Sigmoid colon (tissue), 7 donors: ENCODE results near the gene MEF2D. TPM values are rescaled to one million over a fixed set of nuclear protein-coding genes. Genes with fewer than 3 reads are reported as not detected.

Experiments used
- DNase-seq: peaks from one replicate; pipeline ENCODE4 v3.0.0-alpha.2; 2019
- H3K27ac ChIP-seq, 4 donors: fragments of 200-600 bp; sonication (generic); one replicate each; pipeline ENCODE4 v1.5.1; 2016 to 2019; ENCODE audit warnings: mild to moderate bottlenecking in 1 of 4
- H3K27me3 ChIP-seq, 3 donors: fragments of 200-600 bp; sonication (generic); one replicate each; pipeline ENCODE4 v1.5.1; 2019; ENCODE audit warnings: mild to moderate bottlenecking in 1 of 3
- H3K36me3 ChIP-seq, 4 donors: fragments of 200-600 bp; sonication (generic); one replicate each; pipeline ENCODE4 v1.5.1; 2016 to 2019
- H3K4me1 ChIP-seq, 4 donors: fragments of 200-600 bp; sonication (generic); one replicate each; pipeline ENCODE4 v1.5.1; 2017 to 2019
- H3K4me3 ChIP-seq, 4 donors: fragments of 200-600 bp; sonication (generic); one replicate each; pipeline ENCODE4 v1.5.1; 2017 to 2019; ENCODE audit warnings: mild to moderate bottlenecking in 2 of 4, moderate library complexity in 1 of 4
- H3K9me3 ChIP-seq, 4 donors: fragments of 200-600 bp in 3 of 4; sonication (generic) in 3 of 4; one replicate each; pipeline versions ENCODE4 v1.5.1 to v1.6.1; 2013 to 2019
- EP300 ChIP-seq, 4 donors: sonication (generic); formaldehyde crosslinking; IDR thresholded peaks; one replicate each; pipeline ENCODE4 v1.6.1; 2017; ENCODE audit warnings: antibody characterized with exemption in 4 of 4
- POLR2A ChIP-seq, 2 donors: fragments of 450-650 bp; IDR thresholded peaks; one replicate each; pipeline ENCODE4 v1.6.1; 2016; ENCODE audit warnings: antibody characterized with exemption in 2 of 2, mild to moderate bottlenecking in 2 of 2, moderate library complexity in 2 of 2
- POLR2AphosphoS5 ChIP-seq, 4 donors: sonication (generic); formaldehyde crosslinking; IDR thresholded peaks; one replicate each; pipeline ENCODE4 v1.6.1; 2017; ENCODE audit warnings: antibody characterized with exemption in 4 of 4
- WGBS, 2 donors: extraction: QIAGEN DNeasy Blood & Tissue Kit; methylation state at CpG; one replicate each; pipeline ENCODE4 v1.1.7; 2013; 5-methylcytosine and 5-hydroxymethylcytosine counted together
- intact Hi-C: fragments of 100-400 bp; cut with DNase I; formaldehyde crosslinking; loops from one replicate; pipeline ENCODE4 v1.15.1; 2023
- polyA plus RNA-seq, 3 donors: library from polyadenylated mRNA; stranded (reverse); fragments of 200-250 nt; gene quantifications; one replicate each; pipeline ENCODE4 v1.2.3, GENCODE V29; 2013
- total RNA-seq, 4 donors: library from RNA; depleted of rRNA; stranded (reverse); fragments of >200 nt; gene quantifications; one replicate each; pipeline ENCODE4 v1.1.0, GENCODE V29; 2016
- TF ChIP-seq, protein P1 (sequence below), 4 experiments: fragments of 450-650 bp in 3 of 4; fragments of 200-600 bp in 1 of 4; IDR thresholded peaks; one replicate each; pipeline ENCODE4 v1.5.1; 2016 to 2019; ENCODE audit warnings: antibody characterized with exemption in 4 of 4, mild to moderate bottlenecking in 3 of 4, moderate library complexity in 2 of 4
- donor health status: healthy with polysubstance abuse.
- donor health status: Bipolar disorder and iron deficiency.
- donor health status: healthy.

The MEF2D gene
- total and polyA plus RNA-seq, 7 donors: 13.2 to 61.6 (median 39.8) TPM

DNA sequence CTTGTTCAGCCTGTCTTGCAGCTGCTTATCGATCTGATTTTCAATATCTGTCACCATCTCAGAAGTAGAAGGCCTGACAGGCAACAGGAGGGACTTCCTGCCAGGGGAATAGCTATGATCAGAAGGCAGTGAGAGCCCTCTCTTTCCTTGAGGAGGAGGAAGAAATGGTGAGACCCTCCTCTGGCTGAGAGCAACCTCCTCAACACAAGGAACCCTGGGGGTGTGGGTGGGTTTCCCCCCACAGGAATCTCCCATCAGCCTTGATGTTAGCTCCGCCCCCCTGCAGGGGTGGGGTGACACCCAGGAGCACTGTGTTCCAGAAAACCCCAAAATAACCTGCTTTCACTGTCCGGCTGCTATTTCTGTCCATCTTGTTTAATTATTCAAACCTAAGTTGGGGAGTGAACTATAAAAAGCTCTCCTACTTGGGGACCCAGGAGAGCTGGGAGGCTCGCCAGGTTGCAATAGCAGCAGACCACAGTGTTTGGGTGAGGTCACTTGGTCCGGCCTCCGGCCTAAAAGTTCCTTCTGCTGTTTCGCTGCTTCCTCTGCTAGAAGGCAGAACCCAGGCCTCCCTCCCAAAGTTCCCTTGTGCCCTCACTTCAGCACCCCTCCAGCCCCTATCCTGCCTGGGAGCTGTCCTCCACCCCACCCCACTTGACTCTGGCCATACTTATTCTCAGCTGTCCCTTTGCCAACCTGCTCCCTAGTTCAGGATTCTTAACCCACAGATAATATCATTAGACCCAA, 7.8 kb upstream of the MEF2D start:
- WGBS, 2 donors: 58 to 70% methylated on average over 7 of the region's 7 CpGs
- intact Hi-C loops: no loop called here
- DNase-seq: peak; percentile 95
- TF ChIP-seq POLR2A (IDR thresholded peaks at IDR 0.05) (peak in 1 of 2 donors; percentile 28), POLR2AphosphoS5 (IDR thresholded peaks at IDR 0.05) (peak; percentile 39 to 80 (median 63)), EP300 (IDR thresholded peaks at IDR 0.05) (peak; percentile 40 to 90 (median 83))
- TF ChIP-seq, protein P1, sequence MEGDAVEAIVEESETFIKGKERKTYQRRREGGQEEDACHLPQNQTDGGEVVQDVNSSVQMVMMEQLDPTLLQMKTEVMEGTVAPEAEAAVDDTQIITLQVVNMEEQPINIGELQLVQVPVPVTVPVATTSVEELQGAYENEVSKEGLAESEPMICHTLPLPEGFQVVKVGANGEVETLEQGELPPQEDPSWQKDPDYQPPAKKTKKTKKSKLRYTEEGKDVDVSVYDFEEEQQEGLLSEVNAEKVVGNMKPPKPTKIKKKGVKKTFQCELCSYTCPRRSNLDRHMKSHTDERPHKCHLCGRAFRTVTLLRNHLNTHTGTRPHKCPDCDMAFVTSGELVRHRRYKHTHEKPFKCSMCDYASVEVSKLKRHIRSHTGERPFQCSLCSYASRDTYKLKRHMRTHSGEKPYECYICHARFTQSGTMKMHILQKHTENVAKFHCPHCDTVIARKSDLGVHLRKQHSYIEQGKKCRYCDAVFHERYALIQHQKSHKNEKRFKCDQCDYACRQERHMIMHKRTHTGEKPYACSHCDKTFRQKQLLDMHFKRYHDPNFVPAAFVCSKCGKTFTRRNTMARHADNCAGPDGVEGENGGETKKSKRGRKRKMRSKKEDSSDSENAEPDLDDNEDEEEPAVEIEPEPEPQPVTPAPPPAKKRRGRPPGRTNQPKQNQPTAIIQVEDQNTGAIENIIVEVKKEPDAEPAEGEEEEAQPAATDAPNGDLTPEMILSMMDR (IDR thresholded peaks at IDR 0.05): no peak
- Histone ChIP-seq H3K27ac (peak overlapping the region; percentile 98 to 100 (median 100)), H3K4me3 (peak overlapping the region in 2 of 4 donors; percentile 0 to 1), H3K27me3 (no peaks in the 10 kb centered on the region), H3K4me1 (peaks cover 0 to 87% (median 82%) of the 10 kb centered on the region in 4 donors), H3K9me3 (no peaks in the 10 kb centered on the region), H3K36me3 (no peaks in the 10 kb centered on the region)

DNA sequence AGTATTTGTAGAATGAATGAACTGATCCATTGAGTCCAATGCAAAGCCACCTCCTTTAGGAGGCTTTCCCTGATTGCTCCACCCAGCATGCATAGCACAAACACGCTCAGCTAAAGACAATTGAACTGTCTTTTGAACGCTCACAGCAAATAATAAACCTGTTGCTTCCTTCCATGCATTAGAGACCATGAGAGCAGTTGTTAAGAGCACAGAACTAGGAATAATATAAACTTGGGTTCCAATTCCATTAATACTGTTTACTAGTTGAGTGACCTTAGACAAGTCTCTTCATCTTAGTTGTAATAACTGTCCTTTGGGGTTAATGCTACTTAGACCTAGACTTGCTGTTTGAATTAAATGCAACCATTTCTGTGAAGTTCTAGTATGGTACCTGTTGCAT, 5.9 kb upstream of the MEF2D start:
- Histone ChIP-seq H3K4me3 (no peak overlapping the region), H3K27ac (peak overlapping the region; percentile 98 to 100 (median 100)), H3K4me1 (peaks cover 0 to 87% (median 83%) of the 10 kb centered on the region in 4 donors), H3K9me3 (no peaks in the 10 kb centered on the region), H3K27me3 (no peaks in the 10 kb centered on the region), H3K36me3 (no peaks in the 10 kb centered on the region)
- 84 to 90% methylated on average over 2 of the region's 2 CpGs for WGBS, 2 donors
- no peak for DNase-seq
- TF ChIP-seq, protein P1 (IDR thresholded peaks at IDR 0.05): no peak
- intact Hi-C loops: no loop called here

DNA sequence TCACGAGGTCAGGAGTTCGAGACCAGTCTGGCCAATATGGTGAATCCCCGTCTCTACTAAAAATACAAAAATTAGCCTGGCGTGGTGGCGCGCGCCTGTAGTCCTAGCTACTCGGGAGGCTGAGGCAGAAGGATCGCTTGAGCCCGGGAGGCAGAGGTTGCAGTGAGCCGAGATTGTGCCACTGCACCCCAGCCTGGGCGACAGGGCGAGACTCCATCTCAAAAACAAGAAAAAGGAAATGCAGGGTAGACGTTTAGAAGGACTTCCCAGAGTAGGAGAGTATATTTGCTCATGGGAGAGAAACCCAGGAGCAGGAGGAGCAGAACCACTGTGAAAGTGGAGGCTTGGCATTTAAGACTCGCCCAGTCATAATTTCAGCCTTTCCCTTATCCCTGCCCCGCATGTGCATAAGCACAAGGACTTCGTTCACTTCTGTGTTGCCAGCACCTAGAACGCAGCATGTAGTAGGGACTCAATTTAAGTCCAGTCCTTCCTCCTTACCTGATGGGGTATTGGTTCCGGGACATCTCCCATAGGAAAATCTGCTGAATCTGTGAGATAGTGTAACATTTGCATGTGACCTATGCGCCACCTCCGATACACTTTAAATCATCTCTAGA, 5.2 kb upstream of the MEF2D start:
- Histone ChIP-seq H3K4me1 (peaks cover 0 to 82% (median 77%) of the 10 kb centered on the region in 4 donors), H3K4me3 (peak overlapping the region in 2 of 4 donors; percentile 36 to 38), H3K9me3 (no peaks in the 10 kb centered on the region), H3K27ac (peak overlapping the region; percentile 98 to 100 (median 100)), H3K36me3 (no peaks in the 10 kb centered on the region), H3K27me3 (no peaks in the 10 kb centered on the region)
- TF ChIP-seq, protein P1 (IDR thresholded peaks at IDR 0.05): no peak
- TF ChIP-seq EP300 (IDR thresholded peaks at IDR 0.05) (peak in 1 of 4 donors; percentile 2), POLR2AphosphoS5 (IDR thresholded peaks at IDR 0.05) (no peak)
- intact Hi-C loops: no loop called here
- DNase-seq: no peak
- WGBS, 2 donors: 78 to 80% methylated on average over 21 of the region's 21 CpGs

DNA sequence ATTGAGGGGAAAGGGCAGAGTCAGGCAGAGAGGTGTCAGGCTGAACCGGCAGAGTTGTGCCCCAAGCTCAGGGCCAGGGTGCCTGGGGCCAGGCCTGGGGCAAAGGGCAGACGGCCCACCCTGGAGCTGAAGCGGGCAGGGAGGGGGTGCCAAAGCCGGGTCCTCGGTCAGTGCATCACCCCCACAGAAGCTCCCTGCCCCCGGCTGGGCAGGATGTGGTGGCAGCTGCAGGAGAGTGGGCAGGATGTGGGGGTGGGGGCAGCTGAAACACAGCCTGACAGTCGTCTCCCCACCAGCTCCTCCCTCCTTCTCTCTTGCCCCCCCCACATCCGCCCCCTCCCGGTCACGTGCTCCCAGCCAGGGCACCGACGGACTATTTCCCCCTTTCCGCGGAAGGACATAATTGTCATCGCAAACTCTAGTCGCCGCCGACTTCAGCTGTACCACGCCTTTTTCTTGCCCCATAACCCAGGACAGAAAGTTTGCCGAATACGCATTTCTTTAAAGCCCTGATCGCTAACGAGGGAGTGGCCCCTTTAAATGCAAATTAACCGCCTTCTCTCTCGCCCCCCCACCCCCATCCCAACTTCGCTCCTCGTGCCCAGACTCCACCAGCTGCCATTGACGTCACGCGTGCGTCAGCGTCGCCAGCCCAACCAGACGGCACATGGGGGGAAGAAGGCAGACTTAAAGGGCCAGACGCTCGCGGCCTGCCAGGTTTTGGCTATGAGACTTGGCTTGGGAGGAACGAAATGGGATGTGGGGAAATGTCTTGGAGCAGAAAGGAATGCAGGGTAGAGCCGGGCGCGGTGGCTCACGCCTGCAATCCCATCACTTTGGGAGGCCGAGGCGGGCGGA, 4.5 kb upstream of the MEF2D start:
- Histone ChIP-seq H3K36me3 (no peaks in the 10 kb centered on the region), H3K27me3 (no peaks in the 10 kb centered on the region), H3K9me3 (no peaks in the 10 kb centered on the region), H3K4me3 (peak overlapping the region; percentile 17 to 38 (median 32)), H3K4me1 (peaks cover 0 to 75% (median 70%) of the 10 kb centered on the region in 4 donors), H3K27ac (peak overlapping the region; percentile 98 to 100 (median 100))
- peak; percentile 81 to 98 (median 86) for TF ChIP-seq POLR2AphosphoS5 (IDR thresholded peaks at IDR 0.05)
- TF ChIP-seq, protein P1 (IDR thresholded peaks at IDR 0.05): no peak
- peak; percentile 96 to 99 (median 98) for TF ChIP-seq EP300 (IDR thresholded peaks at IDR 0.05)
- peak; percentile 50 to 57 for TF ChIP-seq POLR2A (IDR thresholded peaks at IDR 0.05)
- intact Hi-C loops: no loop called here
- peak; percentile 100 for DNase-seq
- WGBS, 2 donors: 6% methylated on average over 45 of the region's 45 CpGs
